Activated naive CD4-positive, alpha-beta T cell treated with anti-CD3 and anti-CD28 coated beads, Interleukin-2, amount 50 U/mL, for 72 hours (primary cell): ENCODE data around the gene MYO5B. TPM values are rescaled to one million over a fixed set of nuclear protein-coding genes. Genes with fewer than 3 reads are reported as not detected.
A peak's percentile ranks its signal among the peaks of the same experiment; 100 is the strongest.
"Not testable (repeated sequence)": the region's sequence is repeated elsewhere in the genome, so short reads cannot be mapped to it uniquely, and the experiment has no call there.

Experiments used
- ATAC-seq, 2 donors: fragments of 150-1000 bp; cut with Tn5 transposase; 2 replicates each; pipeline ENCODE4 v1.10.0; 2021; ENCODE audit warnings: mild to moderate bottlenecking in 2 of 2, moderate library complexity in 2 of 2
- DNase-seq, 2 donors: peaks; one replicate each; pipeline ENCODE4 v3.0.0; 2021 to 2022; ENCODE audit warnings: low spot score in 2 of 2
- H3K27ac Mint-ChIP-seq, 2 donors: one replicate each; pipeline ENCODE4 v1.8.0; 2022; ENCODE audit warnings: mild to moderate bottlenecking in 2 of 2, mixed read lengths in 2 of 2
- H3K36me3 Mint-ChIP-seq, 2 donors: one replicate each; pipeline ENCODE4 v1.8.0; 2022; ENCODE audit warnings: mixed read lengths in 2 of 2
- H3K9me3 Mint-ChIP-seq, 2 donors: one replicate each; pipeline ENCODE4 v1.8.0; 2022; ENCODE audit warnings: mixed read lengths in 2 of 2
- total RNA-seq, 2 donors: library from RNA; stranded (reverse); gene quantifications; one replicate each; pipeline ENCODE4 v1.2.3, GENCODE V29; 2022

Gene MYO5B
- total RNA-seq, 2 donors from 2014 or later = 0.27 to 0.41 TPM

GRCh38 chr18:49894517-49895226, 300.3 kb downstream of the MYO5B start:
- no peak for DNase-seq
- no peak overlapping the region for H3K27ac Mint-ChIP-seq
- H3K36me3 Mint-ChIP-seq = no peaks in the 10 kb centered on the region
- H3K9me3 Mint-ChIP-seq = no peaks in the 10 kb centered on the region
- no peak for ATAC-seq

GRCh38 chr18:49893036-49893435, 301.9 kb downstream of the MYO5B start:
- DNase-seq (no peak), ATAC-seq (no peak)
- H3K9me3 Mint-ChIP-seq = no peaks in the 10 kb centered on the region
- H3K36me3 Mint-ChIP-seq = no peaks in the 10 kb centered on the region
- no peak overlapping the region for H3K27ac Mint-ChIP-seq

- no peak for DNase-seq
- H3K27ac Mint-ChIP-seq = no peak overlapping the region
- no peaks in the 10 kb centered on the region for H3K9me3 Mint-ChIP-seq
- ATAC-seq = no peak
- no peaks in the 10 kb centered on the region for H3K36me3 Mint-ChIP-seq
Measured at GRCh38 chr18:49892148-49892924, 302.6 kb downstream of the MYO5B start.

DNA sequence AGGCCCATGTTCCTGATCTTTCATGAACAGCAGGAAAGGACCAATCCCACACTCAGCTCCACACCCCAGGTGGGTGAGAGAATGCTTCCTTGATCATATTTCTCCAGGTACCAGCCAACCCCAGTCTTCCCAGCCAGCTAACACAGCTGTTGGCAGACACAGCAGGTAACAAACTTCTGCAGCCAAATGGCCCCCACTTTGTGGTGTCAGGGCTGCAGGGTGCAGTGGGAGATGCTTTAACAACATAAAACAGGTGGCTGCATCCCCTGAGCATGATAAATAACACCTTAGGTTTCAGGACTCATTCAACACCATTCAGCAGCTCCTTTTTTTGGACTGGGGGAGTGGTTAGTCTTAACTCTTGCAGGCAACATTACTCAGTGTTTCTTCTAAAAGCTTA, 304.9 kb downstream of the MYO5B start:
- H3K36me3 Mint-ChIP-seq = no peaks in the 10 kb centered on the region
- DNase-seq = no peak
- ATAC-seq = no peak
- no peak overlapping the region for H3K27ac Mint-ChIP-seq
- no peaks in the 10 kb centered on the region for H3K9me3 Mint-ChIP-seq

- H3K36me3 Mint-ChIP-seq, H3K27ac Mint-ChIP-seq, H3K9me3 Mint-ChIP-seq, DNase-seq, ATAC-seq: not testable (repeated sequence)
Measured at GRCh38 chr18:49889552-49889951, 305.4 kb downstream of the MYO5B start.

DNA sequence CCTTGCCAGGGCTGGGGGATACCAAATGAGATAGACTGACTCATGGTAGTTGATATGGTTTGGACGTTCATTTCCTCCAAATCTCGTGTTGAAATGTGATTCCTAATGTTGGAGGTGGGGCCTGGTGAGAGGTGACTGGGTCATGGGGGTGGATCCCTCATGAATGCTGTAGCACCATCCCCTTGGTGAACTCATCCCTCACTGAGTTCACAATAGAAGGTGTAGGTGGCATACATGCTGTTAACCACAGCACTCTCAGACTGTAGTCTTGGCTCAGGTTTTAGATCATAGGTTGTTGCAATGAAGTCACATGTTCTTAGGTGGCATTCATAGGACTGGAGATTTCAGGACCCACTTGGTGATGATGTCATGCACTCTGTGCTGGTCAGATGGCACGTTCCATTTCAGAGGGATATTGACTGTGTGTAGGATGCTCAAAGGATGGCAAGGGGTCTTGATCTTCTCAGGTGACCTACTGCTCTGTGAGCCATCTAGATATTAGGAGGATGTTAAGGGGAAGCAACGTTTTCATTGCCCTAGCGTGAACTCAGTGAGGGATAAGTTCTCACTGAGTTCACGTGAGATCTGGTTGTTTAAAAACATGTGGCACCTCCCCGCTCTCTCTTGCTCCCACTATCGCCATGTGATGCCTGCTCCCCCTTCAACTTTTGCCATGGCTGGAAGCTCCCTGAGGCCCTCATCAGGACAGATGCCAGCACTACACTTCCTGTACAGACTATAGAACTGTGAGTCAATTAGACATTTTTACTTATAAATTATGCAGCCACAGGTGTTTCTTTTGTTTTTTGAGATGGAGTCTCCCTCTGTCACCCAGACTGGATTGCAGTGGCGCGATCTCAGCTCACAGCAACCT, 307.8 kb downstream of the MYO5B start:
- no peaks in the 10 kb centered on the region for H3K36me3 Mint-ChIP-seq
- ATAC-seq = peak; percentile 46 to 61

DNA sequence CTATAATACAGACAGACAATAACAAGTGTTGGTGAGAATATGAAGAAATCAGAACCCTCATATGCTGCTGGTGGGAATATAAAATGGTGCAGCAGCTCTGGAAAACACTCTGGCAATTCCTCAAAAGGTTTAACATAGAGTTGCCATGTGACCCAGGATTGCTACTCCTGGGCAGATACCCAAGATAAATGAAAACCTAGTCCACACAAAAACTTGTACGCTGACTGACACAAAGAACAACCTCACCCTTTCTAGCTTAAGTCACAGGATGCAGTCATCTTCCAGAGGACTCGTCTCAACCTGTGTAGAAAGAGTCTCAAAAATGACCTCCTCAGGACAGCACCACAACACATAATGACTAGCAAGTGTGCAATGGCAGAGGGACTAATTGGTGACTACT, 310.0 kb downstream of the MYO5B start:
- ATAC-seq (no peak), DNase-seq (no peak)
- H3K27ac Mint-ChIP-seq = no peak overlapping the region

More for the DNA sequence above, 307.8 kb downstream of the MYO5B start:
- no peak for DNase-seq
- Mint-ChIP-seq H3K27ac (no peak overlapping the region), H3K9me3 (no peaks in the 10 kb centered on the region)

DNA sequence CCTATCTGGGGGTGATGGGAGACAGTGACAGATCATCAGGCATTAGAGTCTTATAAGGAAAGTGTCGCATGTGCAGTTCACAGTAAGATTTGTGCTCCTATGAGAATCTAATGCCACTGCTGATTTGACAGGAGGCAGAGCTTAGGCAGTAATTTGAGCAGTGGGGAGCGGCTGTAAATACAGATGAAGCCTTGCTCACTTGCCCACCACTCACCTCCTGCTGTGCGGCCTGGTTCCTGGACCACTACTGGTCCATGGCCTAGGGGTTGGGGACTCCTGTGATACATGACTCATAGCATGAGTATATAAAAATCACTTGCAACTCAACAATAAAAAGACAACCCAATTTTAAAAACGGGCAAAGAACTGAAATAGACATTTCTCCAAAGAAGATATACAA, 310.5 kb downstream of the MYO5B start:
- ATAC-seq (no peak), DNase-seq (no peak)
- Mint-ChIP-seq H3K27ac (no peak overlapping the region), H3K9me3 (no peaks in the 10 kb centered on the region), H3K36me3 (no peaks in the 10 kb centered on the region)

More for the DNA sequence above, 310.0 kb downstream of the MYO5B start:
- H3K9me3 Mint-ChIP-seq = no peaks in the 10 kb centered on the region
- no peaks in the 10 kb centered on the region for H3K36me3 Mint-ChIP-seq

GRCh38 chr18:49880661-49881060, 314.3 kb downstream of the MYO5B start:
- Mint-ChIP-seq H3K36me3 (no peaks in the 10 kb centered on the region), H3K9me3 (no peaks in the 10 kb centered on the region), H3K27ac (no peak overlapping the region)
- no peak for ATAC-seq
- DNase-seq = no peak

- no peaks in the 10 kb centered on the region for H3K9me3 Mint-ChIP-seq
- H3K36me3 Mint-ChIP-seq = no peaks in the 10 kb centered on the region
- ATAC-seq (no peak), DNase-seq (no peak)
- no peak overlapping the region for H3K27ac Mint-ChIP-seq
Measured at GRCh38 chr18:49879271-49879580, 315.7 kb downstream of the MYO5B start.

DNA sequence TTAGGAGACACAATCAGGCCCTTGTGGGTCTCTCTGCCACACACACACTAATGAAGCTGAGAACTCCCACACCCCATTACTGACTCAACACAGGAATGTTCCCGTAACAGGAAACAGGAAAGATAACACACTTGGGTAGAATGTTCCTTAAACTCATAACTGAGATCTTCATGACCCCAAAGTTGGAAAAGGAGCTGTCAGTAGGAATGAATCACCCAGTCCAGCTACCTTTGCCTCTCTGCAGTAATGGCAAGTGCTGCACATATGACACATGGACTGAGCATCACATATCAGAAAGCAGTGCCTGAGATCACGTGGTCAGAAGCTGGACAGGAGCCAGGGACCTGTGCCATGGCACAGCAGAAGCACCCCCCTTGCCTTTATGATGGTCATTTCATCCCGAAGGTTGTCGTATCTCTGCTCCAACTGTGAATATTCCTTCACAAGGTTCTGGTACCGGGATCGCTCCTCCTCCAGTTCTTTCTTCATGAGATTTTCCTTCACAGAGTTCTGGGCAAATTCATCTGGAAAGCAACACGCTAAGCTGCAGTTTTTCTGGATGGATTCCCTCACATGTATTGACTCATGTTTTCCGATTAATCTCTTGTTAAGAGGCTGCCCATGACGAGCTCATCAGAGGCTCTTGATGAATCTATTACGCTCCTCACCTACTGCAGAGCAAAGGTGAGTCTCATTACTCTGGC, 316.2 kb downstream of the MYO5B start:
- H3K36me3 Mint-ChIP-seq = no peaks in the 10 kb centered on the region
- ATAC-seq (no peak), DNase-seq (no peak)
- H3K9me3 Mint-ChIP-seq = no peaks in the 10 kb centered on the region
- H3K27ac Mint-ChIP-seq = no peak overlapping the region

- H3K36me3 Mint-ChIP-seq = no peaks in the 10 kb centered on the region
- ATAC-seq = no peak
- DNase-seq = no peak
- H3K27ac Mint-ChIP-seq = no peak overlapping the region
- no peaks in the 10 kb centered on the region for H3K9me3 Mint-ChIP-seq
Measured at GRCh38 chr18:49878015-49878414, 316.9 kb downstream of the MYO5B start.

DNA sequence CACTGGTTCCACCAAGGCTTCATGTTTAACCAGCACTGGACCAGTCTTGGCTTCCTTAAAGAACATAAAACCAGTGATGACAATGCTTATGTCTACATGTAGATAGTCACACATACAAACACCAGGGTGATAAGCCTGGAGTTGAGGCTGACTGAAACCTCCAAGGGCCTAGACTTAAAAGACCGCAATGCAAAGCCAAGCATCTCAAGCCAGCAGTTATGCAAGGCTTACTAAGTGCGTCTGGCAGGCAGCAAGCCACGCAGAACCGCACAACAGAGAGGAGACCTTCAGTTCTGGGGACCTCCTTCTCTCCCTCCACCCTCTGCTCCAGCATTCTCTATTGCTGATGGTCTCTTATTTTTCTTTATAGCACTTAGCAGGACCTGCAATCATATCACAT, 318.4 kb downstream of the MYO5B start:
- Mint-ChIP-seq H3K36me3 (no peaks in the 10 kb centered on the region), H3K27ac (no peak overlapping the region), H3K9me3 (no peaks in the 10 kb centered on the region)
- ATAC-seq (no peak), DNase-seq (no peak)

- Mint-ChIP-seq H3K27ac (no peak overlapping the region), H3K36me3 (no peaks in the 10 kb centered on the region), H3K9me3 (no peaks in the 10 kb centered on the region)
- DNase-seq = no peak
- no peak for ATAC-seq
Measured at GRCh38 chr18:49875783-49876182, 319.2 kb downstream of the MYO5B start.

GRCh38 chr18:49875155-49875554, 319.8 kb downstream of the MYO5B start:
- Mint-ChIP-seq H3K9me3 (no peaks in the 10 kb centered on the region), H3K36me3 (no peaks in the 10 kb centered on the region), H3K27ac (no peak overlapping the region)
- DNase-seq (no peak), ATAC-seq (no peak)

DNA sequence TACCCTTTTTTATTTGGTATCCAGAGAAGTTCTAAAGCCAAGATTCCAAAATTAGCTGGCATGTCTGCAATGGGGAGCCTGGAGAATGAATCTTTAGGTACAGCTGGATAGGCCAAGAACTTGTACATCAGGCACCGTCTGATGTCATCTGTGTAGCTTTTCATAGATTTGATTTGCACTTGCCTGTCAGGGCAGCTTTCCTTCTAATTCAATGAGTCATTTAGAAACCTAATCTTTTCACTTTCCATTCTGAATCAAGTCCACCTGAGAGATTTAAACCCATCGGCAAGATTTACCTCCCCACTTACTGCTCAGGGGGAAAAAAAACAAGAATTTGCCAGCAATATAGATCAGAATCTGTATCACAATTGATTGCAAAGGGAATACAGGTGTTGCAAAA, 320.7 kb downstream of the MYO5B start:
- Mint-ChIP-seq H3K9me3 (no peaks in the 10 kb centered on the region), H3K36me3 (no peaks in the 10 kb centered on the region), H3K27ac (no peak overlapping the region)
- peak; percentile 41 to 46 for ATAC-seq
- no peak for DNase-seq

GRCh38 chr18:49869354-49869753, 325.6 kb downstream of the MYO5B start:
- no peaks in the 10 kb centered on the region for H3K9me3 Mint-ChIP-seq
- ATAC-seq (no peak), DNase-seq (no peak)
- H3K27ac Mint-ChIP-seq = no peak overlapping the region
- no peaks in the 10 kb centered on the region for H3K36me3 Mint-ChIP-seq
